GM21526 (cell line): ENCODE measurements around the gene SLC44A1.

ENCODE experiments used
- ATAC-seq: cut with Tn5 transposase; IDR thresholded peaks from one replicate; pipeline ENCODE4 v1.9.1; 2021; ENCODE audit warnings: moderate library complexity; ENCODE audit not compliant: unreplicated experiment, low FRiP score

Gene SLC44A1

GRCh38 chr9:105244003-105244733 is at the start of gene SLC44A1:
TSS of gene SLC44A1 (plus strand) at chr9:105244651. CDS start at chr9:105244869, 218 bp downstream.
- peak; percentile 89 for ATAC-seq

- no peak for ATAC-seq
Observed at GRCh38 chr9:105195259-105195658, 49.2 kb upstream of the SLC44A1 start.

- ATAC-seq = no peak
Observed at GRCh38 chr9:105198023-105198422, 46.4 kb upstream of the SLC44A1 start.

GRCh38 chr9:105198865-105199264 is 45.6 kb upstream of the SLC44A1 start:
- ATAC-seq = no peak

DNA sequence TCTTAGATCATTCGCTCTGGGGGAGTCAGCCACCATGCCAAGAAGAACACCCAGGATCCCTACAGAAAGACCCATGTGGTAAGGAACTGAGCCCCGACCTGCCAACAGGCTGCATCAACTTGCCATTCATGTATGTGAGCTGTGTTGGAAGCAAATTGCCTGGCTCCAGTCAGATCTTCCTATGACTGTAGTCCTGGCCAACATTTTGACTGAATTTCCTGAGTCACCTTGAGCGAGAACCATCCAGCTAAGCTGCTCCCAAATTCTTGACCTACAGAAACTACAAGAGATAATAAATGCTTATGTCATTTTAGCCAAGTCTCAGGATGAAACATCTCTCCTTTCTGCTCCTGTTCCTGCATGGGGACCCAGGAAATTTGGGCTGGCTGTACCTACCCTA is 40.0 kb upstream of the SLC44A1 start:
- ATAC-seq = no peak

DNA sequence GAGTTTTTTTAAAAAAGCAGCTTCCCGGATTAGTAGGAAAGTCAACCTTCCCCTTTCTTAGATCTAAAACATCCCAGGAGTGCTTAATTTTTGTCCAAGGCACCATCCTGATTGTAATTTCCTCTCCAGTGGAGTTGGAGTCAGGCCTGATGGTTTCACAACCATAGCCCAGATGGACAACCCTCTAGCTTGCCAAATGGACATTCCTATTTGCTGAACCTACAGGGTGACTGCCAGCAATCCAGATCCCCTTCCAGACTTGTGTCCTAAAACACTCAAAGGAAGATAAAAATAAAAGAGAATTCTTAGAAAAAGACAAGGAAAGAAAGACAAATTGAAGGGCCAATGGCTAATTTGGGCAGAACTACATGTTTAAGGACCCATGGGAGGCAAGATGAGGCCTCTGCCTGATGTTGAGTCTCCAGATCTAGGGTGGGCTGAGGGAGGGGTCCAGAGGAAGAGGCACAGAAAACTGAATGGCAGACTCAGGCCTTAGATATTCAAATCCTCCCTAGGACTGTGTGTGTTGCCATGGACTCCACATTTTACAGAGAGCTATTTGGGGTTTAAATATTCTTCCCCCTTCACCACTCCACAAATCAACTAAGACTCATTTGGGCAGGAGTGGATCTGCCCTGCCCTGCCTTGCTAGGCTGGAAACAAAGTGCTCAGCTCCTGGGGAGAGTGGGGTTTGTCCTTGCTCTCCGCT is 38.5 kb upstream of the SLC44A1 start:
- ATAC-seq = no peak

GRCh38 chr9:105206496-105206820 is 38.0 kb upstream of the SLC44A1 start:
- no peak for ATAC-seq

DNA sequence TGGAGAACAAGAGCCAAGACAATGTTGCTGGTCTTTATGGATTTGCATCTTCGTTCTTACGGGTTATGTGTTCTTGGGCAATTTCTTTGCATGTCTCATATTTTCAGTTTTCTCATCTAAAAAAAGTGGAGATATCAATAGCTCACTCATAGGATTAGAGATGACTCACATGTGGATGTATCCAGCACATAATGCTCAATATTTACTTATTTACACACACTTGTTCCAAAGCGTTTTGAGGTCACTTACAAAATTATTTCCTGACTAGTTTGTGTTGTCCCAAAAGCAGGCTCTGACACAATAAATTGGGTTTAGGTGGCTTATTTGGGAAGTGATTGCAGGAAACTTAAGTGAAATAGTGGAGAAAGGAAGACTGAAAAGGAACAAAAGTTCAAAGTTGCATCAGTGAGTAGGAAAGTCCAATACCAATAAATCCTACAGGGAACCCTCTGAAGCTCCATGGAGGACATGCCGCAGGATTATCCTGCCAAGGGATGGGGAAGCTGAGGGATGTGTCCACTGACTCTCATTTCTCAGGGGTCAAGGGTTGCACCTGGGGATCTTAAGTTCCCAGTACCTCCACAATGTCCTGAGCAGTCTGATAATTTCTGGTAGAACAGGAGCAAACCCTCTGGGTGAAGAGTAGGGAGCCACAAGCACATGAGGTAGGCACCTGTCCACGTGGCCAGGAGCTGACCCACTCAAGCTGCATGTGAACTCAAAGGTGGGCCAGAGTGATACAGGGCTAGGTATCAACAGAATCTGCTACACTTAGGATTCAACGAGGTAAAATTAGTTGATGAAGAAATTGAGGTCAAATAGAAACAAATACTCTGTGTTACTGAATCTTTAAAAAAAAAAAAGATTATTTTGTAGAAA is 37.4 kb upstream of the SLC44A1 start:
- ATAC-seq = no peak

GRCh38 chr9:105216440-105217178 is 27.8 kb upstream of the SLC44A1 start:
- no peak for ATAC-seq

GRCh38 chr9:105218673-105219072 is 25.8 kb upstream of the SLC44A1 start:
- no peak for ATAC-seq

DNA sequence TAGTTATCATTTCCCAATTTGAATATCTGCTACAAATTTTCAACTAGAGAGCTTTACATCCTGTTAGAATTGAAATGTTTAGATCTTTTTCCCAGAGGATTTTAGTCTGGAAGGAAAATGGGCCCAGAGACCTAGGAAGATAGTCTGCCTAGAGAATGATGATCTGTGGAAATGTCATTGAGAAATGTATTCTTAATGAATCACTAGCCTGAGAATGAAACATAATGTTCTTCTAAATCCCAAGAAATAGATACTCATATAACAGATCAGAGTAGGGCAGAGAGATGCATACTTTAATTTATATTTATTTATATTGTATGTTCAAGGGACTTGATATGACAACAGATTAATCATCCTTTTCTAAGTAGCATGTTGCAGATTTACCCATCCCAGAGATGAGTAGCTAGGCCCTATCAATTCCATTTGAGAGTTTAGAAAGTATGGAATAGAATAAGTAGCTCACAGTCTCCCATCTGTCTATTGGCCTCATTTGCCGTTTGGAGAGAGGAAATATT is 25.1 kb upstream of the SLC44A1 start:
- no peak for ATAC-seq

DNA sequence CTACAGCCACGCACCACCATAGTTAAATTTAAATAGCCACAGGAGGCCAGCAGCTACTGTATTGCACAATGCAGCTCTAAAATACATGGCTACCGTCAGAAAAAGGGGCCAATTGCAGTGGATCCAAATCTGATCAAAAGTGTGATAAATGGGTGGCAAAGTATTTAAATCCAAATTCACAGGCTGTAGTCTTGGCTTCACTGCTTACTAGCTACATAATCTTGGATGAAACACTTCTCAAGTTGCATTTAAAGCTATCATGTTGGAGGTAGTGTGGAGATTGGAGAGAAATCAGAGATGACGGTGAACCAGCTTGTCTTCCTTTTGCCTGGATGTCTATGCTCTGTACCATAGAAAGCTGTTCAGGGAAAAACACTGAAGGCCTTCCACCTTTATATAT is 24.0 kb upstream of the SLC44A1 start:
- no peak for ATAC-seq

GRCh38 chr9:105223544-105224140 is 20.8 kb upstream of the SLC44A1 start:
- ATAC-seq = no peak

- no peak for ATAC-seq
Observed at GRCh38 chr9:105226055-105226454, 18.4 kb upstream of the SLC44A1 start.

GRCh38 chr9:105232207-105232606 is 12.2 kb upstream of the SLC44A1 start:
- ATAC-seq = no peak

DNA sequence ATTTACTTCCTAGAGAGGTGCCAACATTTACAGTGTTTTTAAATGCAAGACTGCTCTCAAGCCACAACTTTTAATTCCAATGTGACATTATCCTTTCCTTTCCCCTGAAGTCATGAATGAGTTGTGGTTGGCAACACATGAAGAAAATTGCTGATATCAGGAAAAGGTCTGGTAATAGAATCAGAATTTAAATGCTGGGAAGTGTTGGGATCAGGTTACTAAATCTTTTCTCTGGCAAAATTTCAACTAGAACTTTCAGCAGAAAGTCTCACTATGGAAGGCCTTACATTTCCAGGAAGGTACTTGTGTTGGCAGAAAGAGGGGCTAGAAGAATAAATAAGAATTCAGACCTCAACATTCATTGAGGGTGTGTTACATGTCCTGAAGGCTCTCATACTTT is 10.6 kb upstream of the SLC44A1 start:
- ATAC-seq = no peak

DNA sequence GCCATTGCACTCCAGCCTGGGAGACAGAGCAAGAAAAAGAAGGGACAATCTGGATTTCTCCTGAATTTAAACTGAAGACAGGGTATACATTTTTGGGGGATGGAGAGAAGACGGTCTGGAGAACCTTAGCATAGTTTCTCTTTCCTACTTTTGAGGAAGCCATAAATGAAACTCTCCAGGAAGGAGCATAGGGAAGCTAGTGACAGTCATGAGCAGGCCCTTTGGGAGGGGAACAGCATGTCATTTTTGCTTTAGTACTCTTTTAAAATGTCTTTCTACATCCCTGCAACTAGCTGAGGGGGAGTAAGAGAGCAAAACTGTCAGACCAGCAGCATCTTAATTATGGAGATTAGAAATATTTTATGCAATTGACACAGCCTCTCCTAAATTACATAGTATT is 8.2 kb upstream of the SLC44A1 start:
- no peak for ATAC-seq

DNA sequence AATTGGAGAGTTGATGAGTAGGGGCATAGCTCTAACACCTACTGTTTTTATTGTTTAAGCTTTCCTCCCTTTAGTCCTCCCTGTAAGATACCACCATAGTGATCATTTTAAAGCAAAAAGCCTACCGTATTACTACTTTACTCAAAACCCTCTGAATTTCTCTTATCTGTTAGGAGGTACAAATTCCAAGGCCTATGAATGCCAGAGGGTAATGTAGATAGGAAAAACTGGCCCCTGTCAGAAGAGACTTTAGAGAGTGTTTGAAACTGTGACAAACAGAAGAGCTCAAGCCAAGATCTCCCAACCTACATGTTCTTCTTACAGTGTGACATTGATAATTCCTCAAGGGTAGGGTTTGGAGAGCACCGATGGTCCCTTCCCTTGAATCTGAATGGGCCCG is 7.2 kb upstream of the SLC44A1 start:
- no peak for ATAC-seq

- no peak for ATAC-seq
Observed at GRCh38 chr9:105238302-105238701, 6.1 kb upstream of the SLC44A1 start.
